ENCODE data around the gene GINS1. TPM values are rescaled to one million over a fixed set of nuclear protein-coding genes. Genes with fewer than 3 reads are reported as not detected.

Gene GINS1
- total and polyA plus RNA-seq, 2 experiments from 2014 or later, result 32.0 to 65.4 TPM

- Histone ChIP-seq H2AFZ (no peak overlapping the region), H3F3A (replicated peaks; ENCODE audit: low read depth) (0 out of 2 replicates have a peak, but pooled peaks cover 2% of the 10 kb centered on the region), H3K79me2 (replicated peaks; ENCODE audit: insufficient read depth) (no peaks in the 10 kb centered on the region), H3K4me1 (ENCODE audit: insufficient read depth) (no peaks in the 10 kb centered on the region), H3K27ac (ENCODE audit: low read depth) (no peak overlapping the region), H3K4me2 (no peak overlapping the region), H3K36me3 (ENCODE audit: insufficient read depth) (peaks cover 4% of the 10 kb centered on the region), H4K20me1 (replicated peaks; ENCODE audit: insufficient read depth) (no peaks in the 10 kb centered on the region), H3K9me2 (ENCODE audit: insufficient read depth) (no peaks in the 10 kb centered on the region), H3K27me3 (ENCODE audit: insufficient read depth) (no peaks in the 10 kb centered on the region), H3K4me3 (no peak overlapping the region)
- no peak for DNase-seq (ENCODE audit: low spot score)
- H3K4me3 Mint-ChIP-seq, result no peak overlapping the region
- peaks cover 17% of the 10 kb centered on the region for H3K27me3 Mint-ChIP-seq (ENCODE audit: insufficient read depth, low read depth, poor library complexity)
- peaks cover 46% of the 10 kb centered on the region for H3K36me3 Mint-ChIP-seq (ENCODE audit: low read depth)
- H3K4me1 Mint-ChIP-seq, result no peaks in the 10 kb centered on the region
- no peak overlapping the region for H3K27ac Mint-ChIP-seq
- no peak for ATAC-seq
- H3K9me3 Mint-ChIP-seq, result no peaks in the 10 kb centered on the region
- TF ChIP-seq CREB1 (CRISPR knock-in tag; IDR thresholded peaks at IDR 0.05; ENCODE audit: low read depth) (no peak), EZH2phosphoT487 (IDR thresholded peaks at IDR 0.05; ENCODE audit: unreplicated experiment) (no peak), JUNB (IDR thresholded peaks at IDR 0.05; ENCODE audit: unreplicated experiment) (no peak), EZH2 (IDR thresholded peaks at IDR 0.05; ENCODE audit: low read depth, unreplicated experiment) (no peak), REST (IDR thresholded peaks at IDR 0.05; ENCODE audit: unreplicated experiment) (no peak), CTCF (conservative IDR thresholded peaks at IDR 0.05; ENCODE audit: low read depth in 2 of 2) (no peak)
Observed at GRCh38 chr20:25457886-25458680, 50.6 kb downstream of the GINS1 start.

GRCh38 chr20:25459111-25459830, 51.8 kb downstream of the GINS1 start:
- no peak overlapping the region for H3K4me3 Mint-ChIP-seq
- ATAC-seq, result no peak
- DNase-seq (ENCODE audit: low spot score), result no peak
- no peak overlapping the region for H3K27ac Mint-ChIP-seq
- Histone ChIP-seq H3K36me3 (ENCODE audit: insufficient read depth) (peaks cover 5% of the 10 kb centered on the region), H3K27ac (ENCODE audit: low read depth) (no peak overlapping the region), H3K4me3 (no peak overlapping the region), H3K79me2 (replicated peaks; ENCODE audit: insufficient read depth) (no peaks in the 10 kb centered on the region), H3K27me3 (ENCODE audit: insufficient read depth) (no peaks in the 10 kb centered on the region), H3K9me2 (ENCODE audit: insufficient read depth) (no peaks in the 10 kb centered on the region), H3K4me1 (ENCODE audit: insufficient read depth) (no peaks in the 10 kb centered on the region), H2AFZ (no peak overlapping the region), H3F3A (replicated peaks; ENCODE audit: low read depth) (no peaks in the 10 kb centered on the region), H3K4me2 (no peak overlapping the region), H4K20me1 (replicated peaks; ENCODE audit: insufficient read depth) (no peaks in the 10 kb centered on the region)
- H3K36me3 Mint-ChIP-seq (ENCODE audit: low read depth), result peaks cover 43% of the 10 kb centered on the region
- no peaks in the 10 kb centered on the region for H3K9me3 Mint-ChIP-seq
- no peaks in the 10 kb centered on the region for H3K4me1 Mint-ChIP-seq
- H3K27me3 Mint-ChIP-seq (ENCODE audit: insufficient read depth, low read depth, poor library complexity), result peaks cover 15% of the 10 kb centered on the region
- TF ChIP-seq ZNF114 (CRISPR knock-in tag; IDR thresholded peaks at IDR 0.05) (no peak), NANOG (IDR thresholded peaks at IDR 0.05; ENCODE audit: borderline replicate concordance) (no peak), EZH2 (IDR thresholded peaks at IDR 0.05; ENCODE audit: low read depth, unreplicated experiment) (no peak), REST (IDR thresholded peaks at IDR 0.05; ENCODE audit: unreplicated experiment) (no peak), ZNF331 (CRISPR knock-in tag; IDR thresholded peaks at IDR 0.05; ENCODE audit: low read depth) (no peak)
